GM08714 (cell line): ENCODE measurements around the gene CSF2RB.

Experiments used
- H3K4me3 ChIP-seq: fragments of 200-500 bp; sonication (Bioruptor generic); 2 replicates; pipeline ENCODE4 v1.5.1; 2014; ENCODE audit warnings: mild to moderate bottlenecking, low read length, inconsistent platforms
- ZNF274 ChIP-seq: IDR thresholded peaks from 2 replicates; pipeline ENCODE4 v1.6.1; 2012; ENCODE audit warnings: mild to moderate bottlenecking, low read depth, low read length

CSF2RB gene

DNA sequence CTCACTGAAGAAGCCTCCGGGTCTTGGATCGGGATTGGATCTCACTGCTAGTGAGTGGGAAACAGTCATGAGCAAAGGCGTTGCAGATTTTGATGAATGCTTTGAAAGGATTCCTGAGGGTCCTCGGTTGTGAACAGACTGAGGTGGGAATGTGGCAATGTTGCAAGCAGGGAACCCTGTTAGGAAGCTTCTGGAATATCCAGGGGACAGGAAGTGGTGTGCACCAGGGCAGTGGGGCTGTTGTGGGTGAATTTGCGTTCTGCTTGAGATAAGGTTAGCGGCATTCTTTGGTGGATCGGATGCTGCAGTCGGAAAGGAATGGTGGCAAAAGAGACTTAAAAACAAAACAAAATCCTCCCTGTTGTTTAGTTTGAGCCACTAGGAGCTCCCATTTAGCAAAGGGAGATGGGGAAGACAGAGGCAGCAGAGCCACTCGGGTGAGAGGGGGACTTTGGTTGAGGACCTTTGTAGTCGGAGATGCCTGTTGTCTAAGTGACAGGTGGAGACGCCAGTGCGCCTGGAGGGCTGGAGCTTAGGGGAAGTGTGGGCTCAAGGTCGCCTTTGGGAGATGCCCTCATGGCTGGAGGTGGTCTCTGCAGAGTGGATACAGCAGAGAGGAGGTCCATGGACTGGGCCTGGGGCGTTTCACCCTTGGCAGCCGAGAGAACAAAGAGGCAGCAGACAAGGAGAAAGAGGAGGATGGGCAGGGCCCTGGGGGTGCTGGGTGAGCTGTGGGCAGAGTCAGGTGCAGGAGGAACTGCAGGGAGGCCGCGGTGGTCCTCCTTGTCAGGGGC is 37.6 kb downstream of the CSF2RB start:
- TF ChIP-seq ZNF274 = no peak
- H3K4me3 ChIP-seq = no peak overlapping the region

GRCh38 chr22:36951746-36952145 is 38.3 kb downstream of the CSF2RB start:
- H3K4me3 ChIP-seq = no peak overlapping the region
- no peak for TF ChIP-seq ZNF274

GRCh38 chr22:36953239-36954080 is 40.0 kb downstream of the CSF2RB start:
- H3K4me3 ChIP-seq = no peak overlapping the region

GRCh38 chr22:36954251-36955014 is 41.0 kb downstream of the CSF2RB start:
- TF ChIP-seq ZNF274 = no peak
- no peak overlapping the region for H3K4me3 ChIP-seq

More at GRCh38 chr22:36953239-36954080, 40.0 kb downstream of the CSF2RB start:
- no peak for TF ChIP-seq ZNF274

- TF ChIP-seq ZNF274 = no peak
- H3K4me3 ChIP-seq = no peak overlapping the region
Observed at GRCh38 chr22:36955691-36956090, 42.3 kb downstream of the CSF2RB start.

- no peak overlapping the region for H3K4me3 ChIP-seq
- no peak for TF ChIP-seq ZNF274
Observed at GRCh38 chr22:36958366-36958765, 44.9 kb downstream of the CSF2RB start.

DNA sequence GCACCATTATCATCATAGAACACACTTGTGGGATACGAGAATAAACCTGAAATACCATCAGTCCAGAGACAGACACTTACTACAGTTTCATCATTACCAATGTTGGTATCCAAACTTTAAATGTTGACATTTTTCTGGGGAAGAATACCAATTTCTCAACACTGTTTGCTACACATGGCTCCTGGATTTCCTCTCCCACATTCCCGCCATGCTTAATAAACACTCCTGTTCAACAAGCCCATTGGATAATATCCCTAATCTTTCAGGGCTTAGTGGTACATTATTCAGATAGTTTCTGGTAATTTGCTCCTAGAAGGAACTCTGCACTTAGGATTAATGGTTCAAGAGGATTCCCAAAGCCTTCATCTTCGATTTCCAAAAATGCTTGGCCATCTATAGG is 48.2 kb downstream of the CSF2RB start:
- H3K4me3 ChIP-seq = no peak overlapping the region
- TF ChIP-seq ZNF274 = no peak

GRCh38 chr22:36963302-36963701 is 49.9 kb downstream of the CSF2RB start:
- no peak for TF ChIP-seq ZNF274

GRCh38 chr22:36964106-36964505 is 50.7 kb downstream of the CSF2RB start:
- TF ChIP-seq ZNF274 = no peak
- no peak overlapping the region for H3K4me3 ChIP-seq

More at GRCh38 chr22:36963302-36963701, 49.9 kb downstream of the CSF2RB start:
- no peak overlapping the region for H3K4me3 ChIP-seq

GRCh38 chr22:36965696-36966095 is 52.3 kb downstream of the CSF2RB start:
- no peak overlapping the region for H3K4me3 ChIP-seq
- TF ChIP-seq ZNF274 = no peak

- no peak for TF ChIP-seq ZNF274
- no peak overlapping the region for H3K4me3 ChIP-seq
Observed at GRCh38 chr22:36966851-36967540, 53.6 kb downstream of the CSF2RB start.

- no peak for TF ChIP-seq ZNF274
- no peak overlapping the region for H3K4me3 ChIP-seq
Observed at GRCh38 chr22:36968249-36968964, 55.0 kb downstream of the CSF2RB start.

GRCh38 chr22:36971341-36972125 is 58.1 kb downstream of the CSF2RB start:
- no peak overlapping the region for H3K4me3 ChIP-seq

More at GRCh38 chr22:36971341-36972125, 58.1 kb downstream of the CSF2RB start:
- TF ChIP-seq ZNF274 = no peak
